ENCODE measurements around the gene TMBIM1.
A peak's percentile ranks its signal among the peaks of the same experiment; 100 is the strongest.

The TMBIM1 gene, protein sequence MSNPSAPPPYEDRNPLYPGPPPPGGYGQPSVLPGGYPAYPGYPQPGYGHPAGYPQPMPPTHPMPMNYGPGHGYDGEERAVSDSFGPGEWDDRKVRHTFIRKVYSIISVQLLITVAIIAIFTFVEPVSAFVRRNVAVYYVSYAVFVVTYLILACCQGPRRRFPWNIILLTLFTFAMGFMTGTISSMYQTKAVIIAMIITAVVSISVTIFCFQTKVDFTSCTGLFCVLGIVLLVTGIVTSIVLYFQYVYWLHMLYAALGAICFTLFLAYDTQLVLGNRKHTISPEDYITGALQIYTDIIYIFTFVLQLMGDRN

DNA sequence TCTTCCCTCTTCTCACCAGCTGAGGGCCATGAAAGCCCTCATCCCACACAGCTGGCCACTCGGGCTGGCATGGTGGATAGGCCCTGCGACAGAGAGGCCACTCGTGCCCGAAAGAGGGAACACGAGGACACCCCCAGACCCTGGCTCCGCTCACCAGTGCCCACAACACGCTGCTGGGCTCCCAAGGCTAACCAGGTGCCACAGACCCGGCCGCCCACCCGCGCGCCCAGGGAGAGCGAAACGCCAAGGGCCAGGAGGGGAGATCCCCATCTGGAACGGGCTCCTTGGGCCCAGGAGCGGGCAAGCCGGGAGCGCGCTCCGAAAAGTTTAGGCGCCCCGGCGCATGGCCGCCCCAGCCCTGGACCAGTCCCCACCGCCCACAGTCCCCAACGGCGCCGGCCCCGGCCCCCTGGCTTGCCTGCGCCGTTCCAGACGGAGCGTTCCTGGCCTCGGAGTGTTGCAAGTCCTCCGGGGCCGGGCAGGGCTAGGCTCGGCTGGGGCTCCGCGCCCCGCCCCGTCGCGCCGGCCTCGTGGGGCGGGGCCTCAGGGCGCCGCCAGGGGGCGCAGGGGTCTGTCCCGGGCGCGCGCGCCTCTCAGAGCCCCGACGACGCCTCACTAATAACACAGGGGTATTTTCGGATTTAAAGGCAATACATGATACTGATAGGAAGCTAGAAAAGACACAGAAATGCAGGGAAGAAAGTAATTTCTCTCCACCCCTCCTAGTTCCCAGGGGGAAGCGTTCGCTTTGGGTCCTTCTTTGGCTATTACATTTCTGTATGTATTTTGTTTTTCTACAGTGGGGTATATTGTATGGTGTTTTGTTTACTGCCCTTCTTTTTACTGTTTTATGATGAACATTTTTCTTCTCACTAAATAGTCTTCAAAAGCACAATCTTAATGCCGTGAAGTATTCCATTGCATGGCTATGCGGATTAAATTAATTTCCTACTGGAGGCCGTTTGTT, at the start of gene TMBIM1:
Gene TMBIM1, minus strand, starts transcription at position 456 of the 967 bp plus-strand sequence. CDS start 10,362 bp downstream, outside the sequence.
- DNase-seq (ENCODE audit: low read depth) = no peak
- peak within 1 kb of the TSS; percentile 78 for H3K4me3 ChIP-seq (ENCODE audit: low read depth, low read length)

DNA sequence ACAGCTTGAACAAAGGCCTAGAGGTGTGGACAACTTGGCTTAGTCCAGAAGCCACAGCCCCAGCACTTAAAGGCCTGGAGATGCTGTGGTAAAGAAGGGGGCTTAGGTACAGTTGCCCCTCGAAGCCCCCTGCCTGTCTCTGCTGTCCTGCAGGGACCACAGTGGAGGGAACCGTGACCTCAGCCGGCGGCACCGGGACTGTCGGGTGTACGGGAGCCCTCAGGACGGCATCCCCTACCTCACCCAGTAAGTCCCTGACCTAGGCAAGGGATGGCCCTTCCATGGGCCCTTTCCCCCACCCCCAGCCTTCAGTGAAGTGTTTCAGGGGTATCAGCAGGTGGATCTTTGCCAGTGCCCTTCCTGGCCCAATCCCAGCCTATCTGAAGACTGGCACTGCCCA, 49.1 kb upstream of the TMBIM1 start:
- no peak for DNase-seq (ENCODE audit: low read depth)
- no peak overlapping the region for H3K4me3 ChIP-seq (ENCODE audit: low read depth, low read length)

DNA sequence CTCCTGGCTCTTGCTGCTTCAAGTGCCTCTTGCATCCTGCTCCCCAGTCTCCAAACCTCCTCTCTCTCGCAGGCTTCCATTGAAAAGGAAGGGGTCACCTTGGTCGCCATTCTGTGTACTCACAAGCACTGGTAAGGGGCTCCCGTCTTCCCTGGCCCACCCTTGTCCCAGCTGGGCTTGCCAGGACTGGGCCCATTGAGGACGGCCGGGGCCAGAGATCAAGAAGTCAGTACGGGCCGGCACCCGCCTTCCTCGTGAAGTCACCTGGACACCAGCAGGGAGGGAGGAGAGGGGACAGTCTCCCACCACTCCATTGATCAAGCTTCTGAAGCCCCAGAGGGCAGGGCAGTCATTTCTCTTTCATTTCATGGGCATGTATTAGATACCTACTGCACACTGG, 48.4 kb upstream of the TMBIM1 start:
- no peak for DNase-seq (ENCODE audit: low read depth)
- no peak overlapping the region for H3K4me3 ChIP-seq (ENCODE audit: low read depth, low read length)

DNA sequence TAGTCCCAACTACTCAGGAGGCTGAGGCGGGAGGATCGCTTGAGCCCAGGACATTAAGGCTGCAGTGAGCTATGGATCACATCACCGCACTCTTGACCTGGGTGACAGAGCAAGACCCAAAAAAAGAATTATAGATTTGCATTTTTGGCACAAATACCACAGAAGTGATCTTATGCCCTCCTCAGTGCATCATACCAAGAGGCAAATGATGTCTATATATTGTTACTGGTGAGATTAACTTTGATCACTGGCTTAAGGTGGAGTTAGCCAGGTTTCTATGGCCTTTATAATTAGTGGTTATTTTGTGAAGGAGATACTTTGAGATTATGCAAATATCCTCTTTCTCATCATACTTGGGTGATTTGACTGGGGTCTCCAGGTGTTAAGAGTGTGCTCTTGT, 42.2 kb upstream of the TMBIM1 start:
- H3K4me3 ChIP-seq (ENCODE audit: low read depth, low read length) = no peak overlapping the region
- no peak for DNase-seq (ENCODE audit: low read depth)

DNA sequence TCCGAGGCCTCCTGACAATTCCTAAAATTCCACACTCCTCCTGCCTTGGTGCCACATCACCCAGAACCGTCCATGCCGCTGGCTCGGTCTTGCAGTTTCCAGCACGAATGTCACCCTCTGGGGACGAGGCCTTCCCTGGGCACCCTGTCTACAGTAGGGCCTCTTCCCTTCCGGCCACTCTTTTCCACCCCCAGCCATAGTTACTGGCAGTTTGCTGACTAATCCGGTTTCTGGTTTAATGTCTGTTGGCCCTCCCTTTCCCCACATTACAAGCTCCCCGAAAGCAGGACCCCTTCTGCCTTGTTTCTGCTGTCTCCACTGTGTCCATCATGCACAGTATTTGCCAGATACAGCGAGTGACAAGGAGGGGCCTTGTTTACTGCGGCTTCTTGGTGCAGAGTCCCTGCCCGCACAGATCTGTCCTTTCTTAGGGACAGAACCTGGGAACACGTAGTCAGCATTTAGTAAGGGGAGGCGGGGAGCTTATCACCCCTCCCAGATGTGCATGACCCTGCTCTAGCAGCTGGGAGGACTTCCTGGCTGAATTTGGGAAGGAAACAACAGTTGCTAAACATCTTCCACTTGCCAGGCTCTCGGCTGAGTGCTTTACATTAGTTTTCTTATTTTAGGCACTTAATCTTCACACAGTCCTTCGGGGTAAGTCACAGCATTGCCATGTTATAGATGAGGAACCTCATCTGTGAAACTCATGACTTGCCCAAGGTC, 40.8 kb upstream of the TMBIM1 start:
- DNase-seq (ENCODE audit: low read depth) = no peak
- H3K4me3 ChIP-seq (ENCODE audit: low read depth, low read length) = no peak overlapping the region

DNA sequence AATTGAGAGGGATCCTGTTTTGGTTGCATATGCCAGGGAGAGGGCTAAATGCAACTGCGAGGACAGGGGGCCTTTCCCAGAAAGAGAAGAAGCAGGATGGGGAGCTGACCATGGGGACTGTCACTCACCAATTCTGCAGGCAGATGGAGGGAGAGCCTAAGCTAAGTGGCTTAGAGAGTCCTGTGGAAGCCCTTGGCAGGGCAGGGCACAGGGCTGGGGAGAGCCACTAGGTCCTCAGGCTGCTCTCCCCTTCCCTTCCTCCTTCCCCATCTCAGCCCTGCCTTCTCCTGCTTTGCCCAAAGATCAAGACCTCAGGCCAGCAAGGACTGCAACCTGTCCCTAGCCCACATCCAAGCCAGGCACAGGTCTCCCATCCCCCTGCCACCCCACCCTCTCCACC, 40.0 kb upstream of the TMBIM1 start:
- no peak for DNase-seq (ENCODE audit: low read depth)
- no peak overlapping the region for H3K4me3 ChIP-seq (ENCODE audit: low read depth, low read length)

DNA sequence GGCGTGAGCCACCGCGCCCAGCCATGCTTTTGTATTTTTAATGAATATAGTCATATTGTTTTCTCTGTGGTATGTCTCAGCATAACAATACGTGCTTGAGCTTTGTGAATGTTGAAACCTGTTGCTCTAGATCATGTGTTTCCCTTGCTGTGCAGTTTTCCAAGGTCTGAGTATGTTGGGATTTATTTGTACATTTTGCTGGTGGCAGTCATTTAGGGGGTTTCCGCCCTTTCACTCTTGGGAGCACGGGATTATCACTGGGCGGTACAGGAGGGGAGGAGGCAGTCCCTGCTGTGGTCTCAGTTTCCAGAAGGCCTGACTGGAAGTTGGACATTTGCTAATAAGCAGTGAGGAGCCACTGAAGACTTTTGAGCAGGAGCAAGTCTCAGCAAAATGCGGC, 39.4 kb upstream of the TMBIM1 start:
- no peak for DNase-seq (ENCODE audit: low read depth)
- no peak overlapping the region for H3K4me3 ChIP-seq (ENCODE audit: low read depth, low read length)

DNA sequence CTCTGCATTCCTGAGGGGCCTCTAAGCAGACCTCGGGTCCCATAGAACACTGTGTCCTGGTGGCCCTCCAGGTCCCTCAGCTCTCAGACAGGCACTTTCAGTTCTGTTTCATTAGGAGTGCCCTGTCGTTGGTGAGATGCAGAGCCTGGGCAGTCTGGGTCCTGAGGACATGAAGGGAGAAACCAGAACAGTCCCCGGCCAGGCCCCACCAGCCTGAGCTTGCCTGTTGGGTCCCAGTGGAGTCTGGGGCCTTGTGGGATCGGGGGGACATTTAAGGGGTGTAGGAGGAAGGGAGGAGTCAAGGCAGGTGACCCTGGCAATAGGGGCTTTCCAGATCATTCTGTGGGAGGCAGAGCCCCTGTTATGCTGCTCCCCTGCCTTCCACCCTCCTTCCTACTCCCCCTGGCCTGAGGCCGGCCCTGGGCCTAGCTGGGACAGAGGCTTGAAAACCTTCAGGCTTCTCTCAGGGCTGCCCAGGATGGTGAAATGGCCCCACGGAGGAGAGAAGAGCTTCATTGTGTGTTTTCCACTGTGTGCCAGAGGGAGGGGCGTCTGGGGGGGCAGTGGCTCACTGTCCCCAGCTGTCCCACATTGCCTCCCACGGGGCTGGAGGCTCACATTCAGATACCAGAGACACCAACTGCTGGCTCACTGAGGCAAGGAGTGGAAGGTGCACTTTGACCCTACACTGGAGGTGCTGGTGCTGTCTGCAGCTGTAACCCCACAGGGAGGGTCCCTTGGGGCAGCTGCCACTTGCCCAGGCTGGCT, 37.7 kb upstream of the TMBIM1 start:
- no peak overlapping the region for H3K4me3 ChIP-seq (ENCODE audit: low read depth, low read length)
- DNase-seq (ENCODE audit: low read depth) = no peak

DNA sequence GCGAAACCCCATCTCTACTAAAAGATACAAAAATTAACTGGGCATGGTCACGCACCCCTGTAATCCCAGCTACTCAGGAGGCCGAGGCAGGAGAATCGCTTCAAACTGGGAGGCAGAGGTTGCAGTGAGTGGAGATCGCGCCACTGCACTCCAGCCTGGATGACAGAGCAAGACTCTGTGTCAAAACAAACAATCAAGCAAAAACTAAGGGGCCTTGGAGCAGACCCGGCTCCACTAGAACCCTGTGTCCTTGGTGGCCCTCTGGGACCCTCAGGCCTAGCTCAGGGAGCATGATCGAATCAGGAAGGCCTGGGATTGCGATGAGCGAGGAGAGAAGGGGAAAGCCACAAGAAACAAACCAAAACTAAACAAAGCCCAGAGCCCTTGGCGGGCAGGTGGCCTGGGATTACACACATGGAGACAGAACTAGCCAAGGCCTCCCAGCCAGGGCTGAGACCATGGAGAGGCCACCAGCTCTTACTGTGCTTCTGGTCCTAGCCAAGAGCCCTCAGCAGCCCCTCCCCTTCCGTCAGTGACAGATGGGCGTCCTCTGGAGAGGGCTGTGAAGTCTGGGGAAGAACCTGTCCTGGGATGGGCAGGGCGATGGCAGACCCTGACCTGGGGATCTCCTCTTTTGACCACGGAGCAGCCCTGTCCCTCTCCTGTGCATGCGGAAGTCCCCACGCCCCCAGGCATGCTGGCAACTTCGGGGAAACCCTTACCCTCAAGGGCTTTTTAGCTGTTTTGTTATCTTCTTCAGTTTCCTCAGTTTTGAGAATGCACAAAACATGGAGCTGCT, 36.9 kb upstream of the TMBIM1 start:
- H3K4me3 ChIP-seq (ENCODE audit: low read depth, low read length) = no peak overlapping the region
- no peak for DNase-seq (ENCODE audit: low read depth)

DNA sequence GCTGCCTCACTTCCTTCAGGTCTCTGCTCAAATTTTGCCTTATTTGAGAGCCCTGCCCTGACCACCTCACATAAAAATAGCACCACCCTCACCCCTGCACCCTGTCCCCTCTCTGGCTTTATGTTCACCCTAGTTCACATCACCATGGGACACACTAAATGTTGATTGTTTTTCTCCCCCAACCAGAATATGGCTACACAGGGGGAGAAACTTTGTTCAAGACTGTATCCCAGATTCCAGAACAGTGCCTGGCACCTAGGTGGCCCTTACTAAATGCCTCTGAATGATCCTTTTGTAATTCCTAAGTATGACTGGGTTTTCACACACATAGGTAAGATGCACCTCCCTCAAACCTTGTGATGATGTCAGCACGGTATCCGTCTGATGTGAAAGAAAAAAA, 36.0 kb upstream of the TMBIM1 start:
- no peak for DNase-seq (ENCODE audit: low read depth)
- no peak overlapping the region for H3K4me3 ChIP-seq (ENCODE audit: low read depth, low read length)

DNA sequence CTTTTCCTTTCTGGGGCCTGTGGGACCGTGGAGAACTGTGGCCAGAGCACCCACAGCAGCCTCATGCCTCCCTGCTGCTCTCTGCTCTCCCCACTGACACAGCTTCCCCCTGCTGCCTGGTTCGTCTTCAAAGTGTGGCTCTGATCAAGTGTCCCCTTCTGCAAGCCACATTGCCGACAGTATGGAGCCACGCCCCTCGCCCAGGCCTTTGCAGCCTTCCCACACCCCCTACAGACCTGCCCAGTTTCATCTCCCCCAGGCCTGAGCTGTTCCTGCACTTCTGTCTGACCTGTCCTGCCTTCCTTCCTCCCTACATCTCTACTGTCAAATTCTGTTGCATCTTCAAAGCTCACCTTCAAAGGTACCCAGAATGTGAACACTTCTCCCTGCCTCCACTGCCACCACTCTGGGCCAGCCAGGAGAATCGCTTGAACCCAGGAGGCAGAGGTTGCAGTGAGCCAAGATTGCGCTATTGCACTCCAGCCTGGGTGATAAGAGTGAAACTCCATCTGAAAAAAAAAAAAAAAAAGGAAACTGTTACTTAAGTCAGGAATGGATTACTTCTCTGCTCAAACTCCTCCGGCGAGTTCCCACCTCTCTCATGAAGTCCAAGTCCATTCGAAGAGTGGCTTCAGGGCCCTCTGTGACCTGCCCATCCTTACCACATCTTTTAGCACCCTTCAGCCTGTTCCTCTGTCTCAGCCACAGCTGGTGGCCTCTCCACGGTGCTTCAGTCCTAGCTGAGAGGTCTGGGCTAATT, 35.3 kb upstream of the TMBIM1 start:
- no peak for DNase-seq (ENCODE audit: low read depth)
- no peak overlapping the region for H3K4me3 ChIP-seq (ENCODE audit: low read depth, low read length)

DNA sequence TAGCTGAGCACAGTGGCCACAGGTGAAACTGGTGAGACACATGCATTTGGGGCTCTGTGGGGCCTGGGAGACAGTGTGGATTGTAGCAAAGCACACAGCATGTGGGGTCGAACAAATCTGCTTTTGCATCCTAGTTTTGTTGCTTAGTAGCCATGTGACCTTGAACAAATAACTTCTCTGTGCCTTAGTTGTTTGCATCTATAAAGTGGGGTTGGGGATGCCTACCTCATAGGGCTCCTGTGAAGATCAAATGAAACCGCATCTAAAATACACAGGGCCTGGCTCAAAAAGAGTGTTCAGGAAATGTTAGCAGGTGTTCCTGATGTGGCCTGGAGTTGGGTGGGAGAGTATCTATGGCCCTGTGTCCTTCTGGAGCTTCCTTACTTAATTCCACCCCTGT, 34.0 kb upstream of the TMBIM1 start:
- no peak for DNase-seq (ENCODE audit: low read depth)
- no peak overlapping the region for H3K4me3 ChIP-seq (ENCODE audit: low read depth, low read length)

DNA sequence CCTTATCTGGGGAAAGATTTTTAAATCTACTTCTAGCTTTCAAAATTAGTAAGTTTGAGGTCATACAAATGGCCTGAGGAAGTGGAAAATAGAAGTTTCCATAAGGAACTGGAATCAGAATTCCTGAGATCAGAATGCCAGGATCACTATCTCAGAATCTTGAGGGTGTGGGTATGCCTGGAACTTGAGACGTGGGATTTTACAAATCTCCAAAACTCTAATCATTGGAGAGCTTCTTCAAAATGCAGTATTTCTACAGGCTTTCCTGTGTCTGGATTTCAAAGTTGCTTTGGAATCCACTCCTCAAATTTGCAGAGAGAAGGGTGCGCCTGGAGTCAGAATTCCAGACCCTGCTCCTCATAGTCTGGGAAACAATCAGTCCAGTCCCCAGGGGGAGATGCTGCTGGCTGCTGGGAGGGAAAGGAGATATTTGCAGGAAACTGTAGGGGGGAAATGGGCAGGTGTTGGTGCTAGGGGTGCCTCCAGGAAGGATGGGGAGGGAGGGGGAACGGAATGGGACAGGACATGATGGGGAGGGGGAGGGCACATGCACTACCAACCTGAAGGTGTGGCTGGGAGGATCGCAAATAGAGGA, 33.4 kb upstream of the TMBIM1 start:
- H3K4me3 ChIP-seq (ENCODE audit: low read depth, low read length) = no peak overlapping the region
- no peak for DNase-seq (ENCODE audit: low read depth)

DNA sequence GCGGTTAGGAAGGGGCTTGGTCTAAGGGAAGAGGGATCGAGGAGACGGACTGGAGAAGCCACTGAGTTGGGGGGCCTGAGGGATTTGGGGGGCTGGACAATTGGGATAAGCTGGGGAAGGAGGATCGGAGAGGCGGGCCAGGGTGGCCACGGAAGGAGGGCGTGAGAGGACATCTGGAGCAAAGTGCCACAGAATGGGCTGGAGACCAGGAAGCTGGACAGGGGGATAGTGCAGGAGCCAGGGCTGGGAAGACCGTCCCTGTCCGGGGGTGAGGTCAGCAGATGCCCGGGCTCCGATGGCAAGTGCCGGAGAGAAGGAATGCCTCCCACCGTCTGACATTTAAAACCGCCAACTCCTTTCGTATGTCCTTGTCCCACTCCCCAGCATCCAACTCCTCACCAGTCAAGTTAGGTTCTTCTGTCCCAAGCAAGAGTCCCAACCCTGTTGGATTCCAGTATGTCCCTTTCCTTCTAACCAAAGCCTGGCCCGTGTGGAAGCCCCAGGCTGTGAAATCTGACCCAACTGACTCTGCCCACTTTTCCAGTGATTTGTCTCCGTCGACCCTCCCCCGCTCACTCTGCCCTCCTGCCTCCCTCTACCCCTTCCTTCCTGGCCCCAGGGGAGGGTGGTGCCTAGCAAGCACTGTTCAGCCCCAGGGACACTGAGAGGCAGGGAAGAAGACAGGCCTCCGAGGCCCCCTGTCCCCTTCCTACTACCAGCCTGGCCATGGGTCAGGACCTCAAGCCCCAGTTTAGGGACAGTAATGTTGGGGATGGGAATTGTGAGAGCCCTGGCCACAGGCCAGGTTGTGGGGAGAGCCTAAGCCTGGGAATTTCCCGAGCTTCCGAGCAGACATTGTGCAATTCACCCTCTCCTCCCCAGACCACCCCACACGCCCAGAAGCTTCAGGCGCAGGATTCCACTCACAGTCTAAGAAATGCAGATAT, 31.5 kb upstream of the TMBIM1 start:
- no peak for DNase-seq (ENCODE audit: low read depth)

DNA sequence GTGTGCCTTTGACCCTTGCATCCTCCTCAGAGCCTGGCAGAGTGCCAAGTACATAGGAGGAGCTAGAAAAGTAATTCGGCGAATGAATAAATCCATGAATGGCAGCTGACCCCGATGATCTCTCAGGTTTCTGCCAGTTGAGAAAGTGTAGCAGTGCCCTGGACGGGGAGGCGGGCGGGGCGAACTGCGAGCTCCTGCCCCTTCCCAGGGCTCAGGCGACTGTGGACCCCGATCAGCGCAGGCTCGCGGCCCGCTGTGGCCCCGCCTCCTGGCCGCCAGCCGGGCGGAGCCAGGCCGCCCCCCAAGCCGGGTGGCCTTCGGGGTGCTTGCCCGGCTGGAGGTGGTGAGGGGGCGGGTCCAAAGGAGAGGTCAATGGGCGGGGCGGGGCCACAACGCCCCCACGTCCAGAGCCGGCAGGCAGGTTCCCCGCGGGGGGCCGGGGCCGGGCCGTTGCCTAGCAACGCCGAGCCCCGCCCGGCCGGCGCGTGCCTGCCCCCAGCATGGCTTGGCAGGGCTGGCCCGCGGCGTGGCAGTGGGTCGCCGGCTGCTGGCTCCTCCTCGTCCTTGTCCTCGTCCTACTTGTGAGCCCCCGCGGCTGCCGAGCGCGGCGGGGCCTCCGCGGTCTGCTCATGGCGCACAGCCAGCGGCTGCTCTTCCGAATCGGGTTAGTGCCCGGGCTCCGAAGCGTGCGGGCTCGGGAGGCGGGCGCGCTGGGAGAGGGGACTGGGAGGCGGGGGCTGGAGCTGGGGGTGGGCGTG, 30.6 kb upstream of the TMBIM1 start:
- peak; percentile 57 for DNase-seq (ENCODE audit: low read depth)
- peak overlapping the region; percentile 61 for H3K4me3 ChIP-seq (ENCODE audit: low read depth, low read length)

More for the DNA sequence above, 31.5 kb upstream of the TMBIM1 start:
- peak overlapping the region; percentile 61 for H3K4me3 ChIP-seq (ENCODE audit: low read depth, low read length)

Measured in skeletal muscle cell (primary cell).